Right lobe of liver (tissue), 4 donors: ENCODE measurements around the gene TOMM34.

Experiments used
- CTCF ChIP-seq, 4 donors: fragments of 200-600 bp in 3 of 4; fragments of 450-650 bp in 1 of 4; IDR thresholded peaks; one replicate each; pipeline versions ENCODE4 v1.5.1 to v1.8.0; 2016 to 2022; ENCODE audit warnings: antibody characterized with exemption in 4 of 4, mild to moderate bottlenecking in 2 of 4
- POLR2A ChIP-seq: fragments of 450-650 bp; IDR thresholded peaks from one replicate; pipeline ENCODE4 v1.6.1; 2017; ENCODE audit warnings: antibody characterized with exemption, mild to moderate bottlenecking
- donor health status: DM: no; HTN: no; CAD: no.
- donor health status: DM: no; HTN: no; CAD: no.
- donor health status: DM: no; HTN: yes; CAD: no.

GRCh38 chr20:44970243-44970757 lies 10.1 kb upstream of the TOMM34 start:
- TF ChIP-seq CTCF (IDR thresholded peaks at IDR 0.05): no peak
- TF ChIP-seq POLR2A: no peak
